CD14-positive monocyte (primary cell): ENCODE data around the gene PSMG4. TPM values are rescaled to one million over a fixed set of nuclear protein-coding genes. Genes with fewer than 3 reads are reported as not detected.
A peak's percentile ranks its signal among the peaks of the same experiment; 100 is the strongest.

ENCODE experiments used
- DNase-seq, 3 donors: peaks; one replicate each; pipeline ENCODE4 v3.0.0-alpha.2; 2011 to 2022
- H2AFZ ChIP-seq: 2 replicates; pipeline ENCODE4 v1.6.0; 2012; ENCODE audit warnings: mild to moderate bottlenecking, low read depth, low read length, inconsistent platforms; ENCODE audit not compliant: insufficient read depth, poor library complexity, severe bottlenecking
- H3K27ac ChIP-seq, 2 donors: 1 replicate in 1 of 2; 2 replicates in 1 of 2; pipeline ENCODE4 v1.5.1; 2012 to 2013; ENCODE audit warnings: low read length in 2 of 2, control low read depth in 1 of 2, inconsistent platforms in 1 of 2, low read depth in 1 of 2, mild to moderate bottlenecking in 1 of 2
- H3K27me3 ChIP-seq, 2 donors: one replicate each; pipeline versions ENCODE4 v1.6.0 to v1.6.1; 2011 to 2013; ENCODE audit warnings: low read length in 2 of 2; ENCODE audit not compliant: control insufficient read depth in 2 of 2, insufficient read depth in 2 of 2
- H3K36me3 ChIP-seq, 2 donors: replicated peaks in 1 of 2; 1 replicate in 1 of 2; 2 replicates in 1 of 2; pipeline versions ENCODE4 v1.5.1 to v1.6.1; 2012 to 2013; ENCODE audit warnings: low read length in 2 of 2, control low read depth in 1 of 2, inconsistent platforms in 1 of 2, mild to moderate bottlenecking in 1 of 2; ENCODE audit not compliant: insufficient read depth in 2 of 2, control insufficient read depth in 1 of 2
- H3K4me1 ChIP-seq, 2 donors: 1 replicate in 1 of 2; 2 replicates in 1 of 2; pipeline versions ENCODE4 v1.5.1 to v1.6.1; 2012 to 2013; ENCODE audit warnings: low read length in 2 of 2, control low read depth in 1 of 2, inconsistent platforms in 1 of 2, mild to moderate bottlenecking in 1 of 2, moderate library complexity in 1 of 2; ENCODE audit not compliant: insufficient read depth in 2 of 2, control insufficient read depth in 1 of 2
- H3K4me2 ChIP-seq: replicated peaks from 2 replicates; pipeline ENCODE3; 2012; ENCODE audit warnings: low read length, moderate library complexity, mild to moderate bottlenecking; ENCODE audit not compliant: poor library complexity, severe bottlenecking; ENCODE audit errors: extremely low read depth
- H3K4me3 ChIP-seq, 3 experiments: fragments of 200-600 bp in 1 of 3; sonication (generic) in 1 of 3; replicated peaks in 1 of 3; 1 replicate in 2 of 3; 2 replicates in 1 of 3; pipeline ENCODE4 v1.5.1; 2011 to 2013; ENCODE audit warnings: low read length in 3 of 3, mild to moderate bottlenecking in 3 of 3, control low read depth in 2 of 3, low read depth in 2 of 3, inconsistent platforms in 1 of 3, moderate library complexity in 1 of 3
- H3K79me2 ChIP-seq: 2 replicates; pipeline ENCODE4 v1.6.0; 2012; ENCODE audit warnings: mild to moderate bottlenecking, control low read depth, inconsistent platforms, low read length, moderate library complexity; ENCODE audit not compliant: insufficient read depth
- H3K9ac ChIP-seq: 2 replicates; pipeline ENCODE4 v1.6.0; 2017; ENCODE audit warnings: low read length, mild to moderate bottlenecking; ENCODE audit not compliant: insufficient read depth, poor library complexity, severe bottlenecking
- H3K9me3 ChIP-seq, 2 donors: replicated peaks in 1 of 2; 1 replicate in 1 of 2; 2 replicates in 1 of 2; pipeline versions ENCODE4 v1.5.1 to v1.6.1; 2012 to 2013; ENCODE audit warnings: low read length in 2 of 2, control low read depth in 1 of 2; ENCODE audit not compliant: control insufficient read depth in 1 of 2, insufficient read depth in 1 of 2
- H4K20me1 ChIP-seq: 2 replicates; pipeline ENCODE4 v1.6.0; 2012; ENCODE audit warnings: mild to moderate bottlenecking, low read length, control low read depth, moderate library complexity; ENCODE audit not compliant: insufficient read depth
- H3K27ac Mint-ChIP-seq, 7 donors: one replicate each; pipeline ENCODE4 v1.8.0; 2020; ENCODE audit warnings: mild to moderate bottlenecking in 7 of 7, mixed read lengths in 7 of 7, moderate library complexity in 6 of 7, inconsistent platforms in 2 of 7
- H3K27me3 Mint-ChIP-seq, 3 donors: one replicate each; pipeline ENCODE4 v1.8.0; 2021 to 2022; ENCODE audit warnings: low read depth in 3 of 3, mild to moderate bottlenecking in 3 of 3, mixed read lengths in 3 of 3, moderate library complexity in 3 of 3, inconsistent platforms in 1 of 3
- H3K36me3 Mint-ChIP-seq, 2 donors: one replicate each; pipeline ENCODE4 v1.8.0; 2020; ENCODE audit warnings: mixed read lengths in 2 of 2, inconsistent platforms in 1 of 2, mild to moderate bottlenecking in 1 of 2
- H3K4me1 Mint-ChIP-seq: one replicate; pipeline ENCODE4 v1.8.0; 2020; ENCODE audit warnings: mild to moderate bottlenecking, mixed read lengths
- H3K4me3 Mint-ChIP-seq, 2 donors: one replicate each; pipeline ENCODE4 v1.8.0; 2020; ENCODE audit warnings: mild to moderate bottlenecking in 2 of 2, mixed read lengths in 2 of 2, moderate library complexity in 1 of 2
- H3K9me3 Mint-ChIP-seq, 7 donors: one replicate each; pipeline ENCODE4 v1.8.0; 2020 to 2022; ENCODE audit warnings: mixed read lengths in 7 of 7, mild to moderate bottlenecking in 6 of 7, moderate library complexity in 6 of 7, inconsistent platforms in 2 of 7
- WGBS: methylation state at CpG from one replicate; pipeline ENCODE4 v1.1.5; 2013; ENCODE audit warnings: missing lambda C conversion rate; ENCODE audit not compliant: insufficient coverage; 5-methylcytosine and 5-hydroxymethylcytosine counted together
- intact Hi-C, 2 donors: fragments of 100-400 bp; cut with micrococcal nuclease; formaldehyde crosslinking; loops; one replicate each; pipeline versions ENCODE4 v1.15.0 to v1.15.1; 2023
- polyA plus RNA-seq, 3 donors: library from polyadenylated mRNA; depleted of rRNA in 1 of 3; unstranded in 2 of 3; stranded (reverse) in 1 of 3; fragments of 300-500 nt in 2 of 3; fragments of >200 nt in 1 of 3; fragmentation: Illumina TruSeq in 2 of 3; gene quantifications; 1 replicate in 2 of 3; 2 replicates in 1 of 3; pipeline ENCODE4 v1.2.3, GENCODE V29; 2012 to 2021
- TF ChIP-seq, protein P1 (sequence below): fragments of 200-600 bp; IDR thresholded peaks from one replicate; pipeline ENCODE4 v1.8.0; 2022; ENCODE audit warnings: antibody characterized with exemption, mild to moderate bottlenecking

PSMG4 gene
- polyA plus RNA-seq, 3 donors, result 23.6 to 31.1 (median 27.9) TPM

GRCh38 chr6:3277251-3277650, 18.5 kb downstream of the PSMG4 start:
- Mint-ChIP-seq H3K27ac (peak overlapping the region in 3 of 7 donors; percentile 55 to 71 (median 57)), H3K27me3 (peaks cover 0 to 3% (median 0%) of the 10 kb centered on the region in 3 donors), H3K9me3 (no peaks in the 10 kb centered on the region), H3K4me1 (peaks cover 1% of the 10 kb centered on the region), H3K4me3 (no peak overlapping the region), H3K36me3 (peaks cover 8 to 9% of the 10 kb centered on the region in 2 donors)
- Histone ChIP-seq H3K79me2 (no peaks in the 10 kb centered on the region), H3K4me1 (no peaks in the 10 kb centered on the region), H3K27me3 (no peaks in the 10 kb centered on the region), H3K4me2 (no peak overlapping the region), H3K27ac (no peak overlapping the region), H4K20me1 (peaks cover 6% of the 10 kb centered on the region), H3K4me3 (no peak overlapping the region), H3K9ac (no peak overlapping the region), H2AFZ (no peak overlapping the region), H3K36me3 (peaks cover 5 to 10% of the 10 kb centered on the region in 2 donors), H3K9me3 (no peaks in the 10 kb centered on the region)
- DNase-seq, result no peak
- WGBS, result 91% methylated on average over 12 of the region's 12 CpGs
- TF ChIP-seq, protein P1, sequence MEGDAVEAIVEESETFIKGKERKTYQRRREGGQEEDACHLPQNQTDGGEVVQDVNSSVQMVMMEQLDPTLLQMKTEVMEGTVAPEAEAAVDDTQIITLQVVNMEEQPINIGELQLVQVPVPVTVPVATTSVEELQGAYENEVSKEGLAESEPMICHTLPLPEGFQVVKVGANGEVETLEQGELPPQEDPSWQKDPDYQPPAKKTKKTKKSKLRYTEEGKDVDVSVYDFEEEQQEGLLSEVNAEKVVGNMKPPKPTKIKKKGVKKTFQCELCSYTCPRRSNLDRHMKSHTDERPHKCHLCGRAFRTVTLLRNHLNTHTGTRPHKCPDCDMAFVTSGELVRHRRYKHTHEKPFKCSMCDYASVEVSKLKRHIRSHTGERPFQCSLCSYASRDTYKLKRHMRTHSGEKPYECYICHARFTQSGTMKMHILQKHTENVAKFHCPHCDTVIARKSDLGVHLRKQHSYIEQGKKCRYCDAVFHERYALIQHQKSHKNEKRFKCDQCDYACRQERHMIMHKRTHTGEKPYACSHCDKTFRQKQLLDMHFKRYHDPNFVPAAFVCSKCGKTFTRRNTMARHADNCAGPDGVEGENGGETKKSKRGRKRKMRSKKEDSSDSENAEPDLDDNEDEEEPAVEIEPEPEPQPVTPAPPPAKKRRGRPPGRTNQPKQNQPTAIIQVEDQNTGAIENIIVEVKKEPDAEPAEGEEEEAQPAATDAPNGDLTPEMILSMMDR, result no peak
- intact Hi-C loops, result loop anchor here (5.0 to 10.0 kb wide), 2 partner anchors 715 to 858 kb away; partner anchors contain the start of gene ECI2 (in 1 of the 2)

DNA sequence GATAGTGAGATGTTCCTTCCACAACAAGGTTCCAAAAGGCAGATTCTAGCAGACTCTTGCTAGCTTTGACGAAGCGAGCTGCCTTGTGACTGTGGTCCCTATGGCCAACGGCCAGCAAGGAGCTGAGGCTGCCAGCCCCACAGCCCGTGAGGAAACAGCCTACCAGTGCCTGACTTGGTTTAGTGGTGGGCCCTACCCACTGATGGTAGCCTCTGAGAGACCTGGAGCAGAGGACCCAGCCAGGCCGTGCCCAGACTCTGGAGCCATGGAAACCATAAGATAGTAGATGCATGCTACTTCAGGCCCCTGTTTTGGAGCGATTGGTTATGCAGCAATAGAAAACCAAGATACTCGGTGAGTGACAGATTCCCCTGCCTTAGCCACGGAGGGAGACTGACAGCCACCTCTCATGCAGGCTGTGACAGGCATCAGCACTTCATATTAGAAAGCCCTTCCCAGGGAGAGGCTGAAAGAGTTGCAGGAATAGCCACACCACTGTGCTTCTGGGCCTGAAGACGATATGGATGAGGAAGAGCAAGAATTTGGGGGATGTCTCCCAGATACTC, 19.2 kb downstream of the PSMG4 start:
- Histone ChIP-seq H3K27me3 (no peaks in the 10 kb centered on the region), H3K79me2 (no peaks in the 10 kb centered on the region), H3K9ac (no peak overlapping the region), H3K9me3 (no peaks in the 10 kb centered on the region), H4K20me1 (peaks cover 6% of the 10 kb centered on the region), H3K4me1 (no peaks in the 10 kb centered on the region), H3K27ac (no peak overlapping the region), H2AFZ (no peak overlapping the region), H3K4me3 (no peak overlapping the region), H3K36me3 (peaks cover 1 to 3% of the 10 kb centered on the region in 2 donors), H3K4me2 (no peak overlapping the region)
- 95% methylated on average over 7 of the region's 9 CpGs for WGBS
- H3K36me3 Mint-ChIP-seq, result peaks cover 3 to 4% of the 10 kb centered on the region in 2 donors
- no peak overlapping the region for H3K4me3 Mint-ChIP-seq
- peaks cover 1% of the 10 kb centered on the region for H3K4me1 Mint-ChIP-seq
- H3K27ac Mint-ChIP-seq, result no peak overlapping the region
- TF ChIP-seq, protein P1, result no peak
- H3K9me3 Mint-ChIP-seq, result no peaks in the 10 kb centered on the region
- peaks cover 0 to 3% (median 0%) of the 10 kb centered on the region in 3 donors for H3K27me3 Mint-ChIP-seq
- DNase-seq, result no peak
- intact Hi-C loops, result loop anchor here (2.0 to 10.0 kb wide), 3 partner anchors 451 to 857 kb away; partner anchors contain the start of gene ECI2 (in 1 of the 2)
